Upper lobe of left lung (tissue), 4 donors: Measurements from ENCODE around the gene SP6.

Source experiments
- POLR2A ChIP-seq, 4 donors: fragments of 450-650 bp; IDR thresholded peaks; one replicate each; pipeline ENCODE4 v1.5.1; 2016 to 2017; ENCODE audit warnings: antibody characterized with exemption in 4 of 4, mild to moderate bottlenecking in 2 of 4
- TF ChIP-seq, protein P1 (sequence below), 6 experiments: fragments of 450-650 bp in 4 of 6; fragments of 200-600 bp in 2 of 6; sonication (generic) in 2 of 6; IDR thresholded peaks; one replicate each; pipeline ENCODE4 v1.5.1; 2016 to 2019; ENCODE audit warnings: antibody characterized with exemption in 6 of 6

DNA sequence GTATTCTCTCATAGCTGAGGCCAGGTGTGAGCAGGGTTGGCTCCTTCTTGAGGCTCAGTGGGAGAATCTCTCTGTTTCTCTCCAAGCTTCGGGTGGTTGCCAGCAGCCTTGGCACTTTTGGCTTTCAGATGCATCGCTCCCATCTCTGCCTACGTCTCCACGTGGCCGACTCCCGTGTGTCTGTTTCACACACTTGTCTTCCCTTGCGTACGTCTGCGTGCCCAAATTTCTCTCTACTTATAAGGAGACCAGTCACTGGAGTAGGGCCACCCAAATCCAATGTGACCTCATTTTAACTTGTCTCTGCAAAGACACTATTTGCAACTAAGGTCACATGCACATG lies 44.1 kb downstream of the SP6 start:
- TF ChIP-seq, protein P1, sequence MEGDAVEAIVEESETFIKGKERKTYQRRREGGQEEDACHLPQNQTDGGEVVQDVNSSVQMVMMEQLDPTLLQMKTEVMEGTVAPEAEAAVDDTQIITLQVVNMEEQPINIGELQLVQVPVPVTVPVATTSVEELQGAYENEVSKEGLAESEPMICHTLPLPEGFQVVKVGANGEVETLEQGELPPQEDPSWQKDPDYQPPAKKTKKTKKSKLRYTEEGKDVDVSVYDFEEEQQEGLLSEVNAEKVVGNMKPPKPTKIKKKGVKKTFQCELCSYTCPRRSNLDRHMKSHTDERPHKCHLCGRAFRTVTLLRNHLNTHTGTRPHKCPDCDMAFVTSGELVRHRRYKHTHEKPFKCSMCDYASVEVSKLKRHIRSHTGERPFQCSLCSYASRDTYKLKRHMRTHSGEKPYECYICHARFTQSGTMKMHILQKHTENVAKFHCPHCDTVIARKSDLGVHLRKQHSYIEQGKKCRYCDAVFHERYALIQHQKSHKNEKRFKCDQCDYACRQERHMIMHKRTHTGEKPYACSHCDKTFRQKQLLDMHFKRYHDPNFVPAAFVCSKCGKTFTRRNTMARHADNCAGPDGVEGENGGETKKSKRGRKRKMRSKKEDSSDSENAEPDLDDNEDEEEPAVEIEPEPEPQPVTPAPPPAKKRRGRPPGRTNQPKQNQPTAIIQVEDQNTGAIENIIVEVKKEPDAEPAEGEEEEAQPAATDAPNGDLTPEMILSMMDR (IDR thresholded peaks at IDR 0.05): no peak
- no peak for TF ChIP-seq POLR2A (IDR thresholded peaks at IDR 0.05)
